Heart left ventricle (tissue), 16 donors: ENCODE data around the gene OSGEP. TPM values are rescaled to one million over a fixed set of nuclear protein-coding genes. Genes with fewer than 3 reads are reported as not detected.
A peak's percentile ranks its signal among the peaks of the same experiment; 100 is the strongest.

ENCODE experiments used
- ATAC-seq, 4 donors: fragments of 200-7000 bp; cut with Tn5 transposase; one replicate each; pipeline ENCODE4 v1.9.1; 2020 to 2022; ENCODE audit warnings: moderate library complexity in 4 of 4, mild to moderate bottlenecking in 3 of 4, moderate number of reproducible peaks in 1 of 4
- DNase-seq, 5 donors: peaks; one replicate each; pipeline ENCODE4 v3.0.0-alpha.2; 2020
- H3K27ac ChIP-seq, 12 donors: fragments of 200-600 bp; sonication (generic) in 4 of 12; one replicate each; pipeline versions ENCODE4 v1.5.0 to v1.8.0; 2016 to 2022; ENCODE audit warnings: mild to moderate bottlenecking in 2 of 12
- H3K27me3 ChIP-seq, 9 donors: fragments of 200-600 bp; sonication (generic) in 2 of 9; one replicate each; pipeline versions ENCODE4 v1.5.1 to v1.8.0; 2016 to 2022; ENCODE audit warnings: mild to moderate bottlenecking in 3 of 9
- H3K36me3 ChIP-seq, 9 donors: fragments of 200-600 bp; sonication (generic) in 2 of 9; one replicate each; pipeline versions ENCODE4 v1.5.0 to v1.8.0; 2018 to 2022; ENCODE audit warnings: mild to moderate bottlenecking in 2 of 9
- H3K4me1 ChIP-seq, 12 donors: fragments of 200-600 bp; sonication (generic) in 4 of 12; one replicate each; pipeline versions ENCODE4 v1.5.0 to v1.8.0; 2016 to 2022; ENCODE audit warnings: mild to moderate bottlenecking in 3 of 12
- H3K4me3 ChIP-seq, 12 donors: fragments of 200-600 bp; sonication (generic) in 4 of 12; one replicate each; pipeline versions ENCODE4 v1.5.0 to v1.8.0; 2017 to 2022; ENCODE audit warnings: mild to moderate bottlenecking in 9 of 12, moderate library complexity in 4 of 12
- H3K9me3 ChIP-seq, 12 donors: fragments of 200-600 bp; sonication (generic) in 4 of 12; one replicate each; pipeline versions ENCODE4 v1.5.0 to v1.8.0; 2016 to 2022; ENCODE audit warnings: mild to moderate bottlenecking in 1 of 12
- CTCF ChIP-seq, 12 donors: fragments of 200-600 bp; sonication (generic) in 4 of 12; IDR thresholded peaks; one replicate each; pipeline versions ENCODE4 v1.5.0 to v1.8.0; 2018 to 2022; ENCODE audit warnings: antibody characterized with exemption in 12 of 12, mild to moderate bottlenecking in 5 of 12
- POLR2A ChIP-seq, 2 donors: fragments of 450-650 bp; IDR thresholded peaks; one replicate each; pipeline ENCODE4 v1.6.1; 2017; ENCODE audit warnings: antibody characterized with exemption in 2 of 2, mild to moderate bottlenecking in 2 of 2, moderate library complexity in 2 of 2
- WGBS, 4 donors: extraction: QIAGEN DNeasy Blood & Tissue Kit in 2 of 4; methylation state at CpG; one replicate each; pipeline versions ENCODE4 v1.1.5 to v1.1.7; 2013 to 2018; 5-methylcytosine and 5-hydroxymethylcytosine counted together
- intact Hi-C, 10 donors: fragments of 100-400 bp; cut with DNase I; formaldehyde crosslinking; loops; one replicate each; pipeline versions ENCODE4 v1.11.1 to v1.14.2; 2022
- polyA plus RNA-seq, 2 donors: library from polyadenylated mRNA; stranded (reverse); fragments of 200-250 nt; gene quantifications; one replicate each; pipeline ENCODE4 v1.2.3, GENCODE V29; 2013
- total RNA-seq, 9 donors: library from RNA; depleted of rRNA in 2 of 9; stranded (reverse); fragments of >200 nt in 2 of 9; fragmentation: NEBNext Ultra II Directional in 3 of 9; extraction: Animal tissue kit (Norgen Biotek cat#: 25700) in 3 of 9; gene quantifications; one replicate each; pipeline versions ENCODE4 v1.1.0 to v1.2.4, GENCODE V29; 2016 to 2023
- donor health status: ischemic (EF 13 %, LVEDD 7.1; RV severe dilation, severe dysfunction).
- donor health status: healthy with polysubstance abuse.
- donor health status: DM: no; HTN: yes; CAD: no.
- donor health status: DM: no; HTN: no; CAD: no.
- donor health status: ischemic (EF 25% LVEDD 6.9; RV normal size, moderate dysfunction).
- donor health status: ischemic (EF 25% LVEDD 5.7; RV mildly dilated, moderate dysfunction).
- donor health status: healthy.
- donor health status: DM: yes; HTN: yes; CAD: no.
- donor health status: ischemic (EF 35%, LVEDD 5.7; RV mildly dilated, moderate dysfunction).
- donor health status: nonischemic (EF 11% LVEDD 7.7; RV severe dilation, severe dysfunction).
- donor health status: DM: yes; HTN: yes; CAD: no.
- donor health status: PGD.
- donor health status: ischemic (EF 29% LVEDD 5.4; RV normal size, mild dysfunction).
- donor health status: nonischemic (EF 23%, LVEDD 6.1; RV moderate dilation, normal function).

Gene OSGEP
- total and polyA plus RNA-seq, 11 donors, result 16.1 to 40.9 (median 21.6) TPM

- DNase-seq (no peak), ATAC-seq (no peak)
- no peaks in the 10 kb centered on the region for H3K27me3 ChIP-seq
- H3K4me3 ChIP-seq, result peak overlapping the region; percentile 61 to 91 (median 80)
- WGBS, 4 donors, result 6 to 9% (median 7%) methylated on average over 2 of the region's 2 CpGs
- no peaks in the 10 kb centered on the region for H3K9me3 ChIP-seq
- peaks cover 0 to 38% (median 20%) of the 10 kb centered on the region in 9 donors for H3K36me3 ChIP-seq
- H3K4me1 ChIP-seq, result peaks cover 0 to 41% (median 13%) of the 10 kb centered on the region in 12 donors
- peak overlapping the region in 10 of 12 donors; percentile 78 to 97 (median 89) for H3K27ac ChIP-seq
- TF ChIP-seq POLR2A (IDR thresholded peaks at IDR 0.05), result no peak
- TF ChIP-seq CTCF (IDR thresholded peaks at IDR 0.05), result no peak
- intact Hi-C loops, result loop anchor here in 1 of 10 donors (5.0 kb wide), 1 partner anchor 137 kb away; no protein-coding TSS in a partner anchor
Observed at GRCh38 chr14:20470603-20470901, 15.9 kb upstream of the OSGEP start.

DNA sequence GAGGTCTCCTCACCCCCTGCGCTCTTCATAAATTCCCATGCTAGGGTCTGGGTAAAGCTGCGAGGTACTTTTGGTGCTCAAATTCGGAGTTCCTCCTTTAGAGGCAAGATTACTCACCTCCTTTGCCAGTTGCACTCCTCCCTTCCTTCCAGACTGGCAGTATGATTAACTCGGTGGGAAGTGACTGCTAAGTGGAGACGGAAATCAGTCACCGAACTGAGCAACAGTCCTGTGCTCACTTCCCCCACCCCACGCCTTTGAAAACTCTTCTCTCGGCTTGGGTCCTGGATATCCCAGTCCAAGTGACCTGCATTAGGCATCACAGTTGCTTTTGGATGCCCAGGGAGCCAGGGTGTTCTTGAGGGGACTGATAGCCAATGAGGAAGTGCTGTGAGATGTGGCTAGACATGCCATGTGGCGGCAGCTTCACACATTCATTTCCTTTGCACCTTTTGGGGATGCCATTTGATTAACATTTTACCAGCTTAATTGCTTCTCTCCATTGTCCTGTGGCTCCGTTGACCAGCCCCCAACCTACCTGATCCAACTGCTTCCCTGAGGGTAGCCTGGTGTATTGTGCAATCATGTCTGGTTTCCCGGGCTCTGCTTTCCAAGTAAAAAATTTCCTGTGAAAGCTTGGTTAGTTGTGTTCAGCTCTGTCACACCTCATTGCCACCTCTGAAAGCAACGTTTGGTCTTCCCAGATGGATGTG is 15.4 kb upstream of the OSGEP start:
- Histone ChIP-seq H3K36me3 (peaks cover 0 to 32% (median 17%) of the 10 kb centered on the region in 9 donors), H3K9me3 (no peaks in the 10 kb centered on the region), H3K27ac (peak overlapping the region; percentile 78 to 97 (median 89)), H3K4me1 (peaks cover 0 to 41% (median 13%) of the 10 kb centered on the region in 12 donors), H3K27me3 (no peaks in the 10 kb centered on the region), H3K4me3 (peak overlapping the region; percentile 61 to 91 (median 80))
- WGBS, 4 donors, result 3 to 4% (median 4%) methylated on average over 12 of the region's 12 CpGs
- peak; percentile 52 to 82 (median 74) for ATAC-seq
- TF ChIP-seq CTCF (IDR thresholded peaks at IDR 0.05) (no peak), POLR2A (IDR thresholded peaks at IDR 0.05) (no peak)
- intact Hi-C loops, result loop anchor here in 4 of 10 donors (1.0 to 10.0 kb wide), 5 partner anchors 137 to 635 kb away; partner anchors contain the start of genes ANG (in 1 of the 4), RNASE4 (in 1 of the 4) and TMEM253 (in 1 of the 4)
- DNase-seq, result peak in 4 of 5 donors; percentile 13 to 63 (median 49)

DNA sequence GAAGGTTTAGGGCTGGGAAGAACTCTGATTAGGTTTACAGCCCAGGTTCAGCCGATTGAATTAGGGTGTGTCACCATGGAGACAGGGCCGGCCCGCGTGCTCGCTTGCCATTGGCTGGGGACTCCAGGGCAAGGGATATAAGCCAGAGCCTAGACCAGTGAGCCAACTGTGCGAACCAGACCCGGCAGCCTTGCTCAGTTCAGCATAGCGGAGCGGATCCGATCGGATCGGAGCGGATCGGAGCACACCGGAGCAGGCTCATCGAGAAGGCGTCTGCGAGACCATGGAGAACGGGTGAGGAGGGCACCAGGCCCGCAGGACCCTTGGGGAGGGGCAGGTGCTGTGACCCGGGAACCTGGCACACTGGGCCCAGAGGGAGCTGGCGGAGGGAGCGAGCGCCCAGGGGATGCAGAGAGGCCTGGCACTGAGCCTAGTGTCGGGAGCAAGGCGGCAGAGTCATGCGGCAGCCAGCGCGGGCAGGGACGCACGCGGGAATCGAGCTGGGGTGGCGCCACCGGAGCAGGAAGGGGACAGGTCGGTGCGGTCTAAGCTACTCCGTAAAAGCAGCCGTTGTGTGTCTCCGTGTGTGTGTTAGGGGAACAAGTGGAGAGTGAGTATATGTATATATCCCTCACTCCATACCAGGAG is 14.8 kb upstream of the OSGEP start, which contains the start of gene PNP:
Gene PNP (plus strand): TSS at position 165 of the 648 bp plus-strand sequence. CDS start 119 bp downstream, at position 284.
- TF ChIP-seq CTCF (IDR thresholded peaks at IDR 0.05), result no peak
- peak; percentile 66 to 98 for TF ChIP-seq POLR2A (IDR thresholded peaks at IDR 0.05)
- Histone ChIP-seq H3K4me1 (peaks cover 0 to 41% (median 13%) of the 10 kb centered on the region in 12 donors), H3K36me3 (peaks cover 0 to 26% (median 10%) of the 10 kb centered on the region in 9 donors), H3K27ac (peak within 1 kb of the TSS; percentile 78 to 97 (median 89)), H3K27me3 (no peaks in the 10 kb centered on the region), H3K9me3 (no peaks in the 10 kb centered on the region), H3K4me3 (peak within 1 kb of the TSS; percentile 61 to 91 (median 80))
- intact Hi-C loops, result loop anchor here in 3 of 10 donors (1.0 to 10.0 kb wide), 4 partner anchors 140 to 635 kb away; partner anchors contain the start of genes ANG (in 1 of the 3), RNASE4 (in 1 of the 3) and TMEM253 (in 1 of the 3)
- ATAC-seq (peak; percentile 94 to 98 (median 96)), DNase-seq (peak; percentile 86 to 93 (median 92))
- 0 to 1% (median 0%) methylated on average over 19 to 40 of the region's 40 CpGs for WGBS, 4 donors
